Measurements from ENCODE around the gene FCN1.

Gene FCN1

DNA sequence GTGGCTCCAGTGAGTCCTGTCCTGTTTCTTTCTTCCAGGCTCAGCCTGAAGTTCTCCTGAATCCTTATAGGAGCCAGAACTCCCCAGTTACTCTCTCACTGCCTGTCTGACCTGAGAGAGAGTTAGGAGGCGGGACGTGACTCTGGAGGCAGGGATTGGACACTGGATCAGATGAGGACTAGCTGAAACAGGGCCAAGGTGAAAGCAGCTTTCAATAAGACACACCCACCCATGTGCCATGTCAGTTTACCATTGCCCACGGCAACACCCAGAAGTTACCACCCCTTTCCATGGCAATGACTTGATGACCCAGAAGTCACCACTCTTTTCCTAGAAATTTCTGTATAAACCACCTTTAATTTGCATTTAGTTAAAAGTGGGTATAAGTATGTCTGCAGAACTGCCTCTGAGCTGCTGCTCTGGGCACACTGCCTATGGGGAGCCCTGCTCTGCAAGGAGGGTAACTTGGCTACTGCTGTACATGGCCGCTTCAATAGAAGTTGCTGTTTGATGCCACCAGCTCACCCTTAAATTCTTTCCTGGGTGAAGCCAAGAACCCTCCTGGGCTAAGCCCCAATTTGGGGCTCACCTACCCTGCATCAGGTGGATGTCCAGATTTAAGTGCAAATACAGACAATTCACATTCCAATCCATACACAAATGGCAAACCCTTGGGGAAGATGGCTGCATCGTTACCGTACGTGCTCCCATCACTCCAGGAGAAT lies 23.4 kb downstream of the FCN1 start:
- H3K4me2 ChIP-seq = no peak overlapping the region
- H3K9ac ChIP-seq = no peak overlapping the region
- no peak for TF ChIP-seq Cebpa-rat (IDR thresholded peaks at IDR 0.05)
- H3K27me3 ChIP-seq = no peaks in the 10 kb centered on the region
- peaks cover 29% of the 10 kb centered on the region for H3K9me3 ChIP-seq
- H4K20me1 ChIP-seq = no peaks in the 10 kb centered on the region
- no peak overlapping the region for H3K27ac ChIP-seq
- H3K4me3 ChIP-seq = no peak overlapping the region
- H3K4me1 ChIP-seq = peaks cover 44% of the 10 kb centered on the region
- H3K36me3 ChIP-seq = no peaks in the 10 kb centered on the region

DNA sequence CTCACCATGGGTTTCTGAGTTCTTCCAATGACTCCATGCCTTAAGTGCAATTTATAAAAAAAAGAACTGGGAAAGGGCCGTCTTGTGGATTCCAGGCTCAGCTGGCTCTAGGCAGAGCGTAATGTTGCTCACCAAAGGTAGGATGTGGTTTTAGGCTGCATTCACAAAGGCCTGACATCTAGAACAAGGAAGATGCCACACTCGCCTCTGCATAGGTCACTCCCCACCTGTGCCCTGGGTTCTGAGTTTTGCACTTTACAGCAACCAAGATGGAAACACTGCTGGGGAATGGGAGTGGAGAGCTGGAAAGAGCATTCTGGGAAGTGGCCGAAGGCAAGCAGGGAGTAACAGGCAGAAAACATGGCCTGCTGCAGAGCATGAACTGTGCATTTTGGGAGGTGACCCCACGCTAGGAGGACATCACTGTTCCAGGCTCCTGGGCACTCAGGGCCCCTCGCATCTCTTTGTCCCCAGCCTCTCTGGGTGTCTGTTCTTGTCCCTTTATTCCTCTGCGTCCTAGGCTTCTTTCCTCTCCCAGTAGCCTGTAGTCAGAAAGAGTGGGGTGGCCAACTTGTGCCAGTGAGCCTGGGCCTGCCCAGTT lies 24.8 kb downstream of the FCN1 start:
- Histone ChIP-seq H3K4me1 (peaks cover 57% of the 10 kb centered on the region), H3K27me3 (no peaks in the 10 kb centered on the region), H3K4me3 (no peak overlapping the region), H3K9me3 (peaks cover 17% of the 10 kb centered on the region), H3K36me3 (no peaks in the 10 kb centered on the region), H3K9ac (no peak overlapping the region), H3K27ac (no peak overlapping the region), H4K20me1 (peaks cover 7% of the 10 kb centered on the region; the same call in 1 of the 2 replicates), H3K4me2 (no peak overlapping the region)
- TF ChIP-seq Cebpa-rat (IDR thresholded peaks at IDR 0.05) = no peak

GRCh38 chr9:134892221-134892620 lies 25.5 kb downstream of the FCN1 start:
- Histone ChIP-seq H3K9me3 (peaks cover 17% of the 10 kb centered on the region), H3K4me2 (peak overlapping the region; percentile 78), H3K9ac (no peak overlapping the region), H3K27ac (no peak overlapping the region), H4K20me1 (peaks cover 9% of the 10 kb centered on the region; the same call in 1 of the 2 replicates), H3K27me3 (no peaks in the 10 kb centered on the region), H3K4me1 (peaks cover 64% of the 10 kb centered on the region), H3K4me3 (no peak overlapping the region), H3K36me3 (no peaks in the 10 kb centered on the region)
- TF ChIP-seq Cebpa-rat (IDR thresholded peaks at IDR 0.05) = no peak

DNA sequence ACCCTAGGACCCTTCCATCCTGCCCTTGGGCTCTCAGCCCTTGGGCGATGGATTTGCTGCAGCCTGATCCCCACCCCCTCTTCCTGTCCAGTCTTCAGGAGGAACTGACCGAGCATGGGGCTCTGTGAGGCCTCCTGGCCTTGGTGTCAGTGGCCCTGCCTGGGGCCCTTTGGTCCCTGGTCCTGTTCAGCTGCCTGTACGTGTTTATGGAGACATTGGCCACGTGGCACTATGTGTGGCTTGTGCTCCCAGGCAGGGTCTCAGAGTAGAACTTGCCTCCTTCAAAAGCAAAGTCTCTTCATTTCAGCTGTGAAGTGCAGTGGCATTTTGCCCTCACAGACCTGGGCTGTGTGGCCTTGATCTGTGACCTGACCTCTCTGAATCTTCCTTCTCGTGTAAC lies 26.0 kb downstream of the FCN1 start:
- Histone ChIP-seq H3K9me3 (peaks cover 17% of the 10 kb centered on the region), H3K4me3 (no peak overlapping the region), H3K27me3 (no peaks in the 10 kb centered on the region), H3K36me3 (no peaks in the 10 kb centered on the region), H3K9ac (no peak overlapping the region), H3K27ac (no peak overlapping the region), H3K4me2 (peak overlapping the region; percentile 78), H4K20me1 (peaks cover 9% of the 10 kb centered on the region; the same call in 1 of the 2 replicates), H3K4me1 (peaks cover 70% of the 10 kb centered on the region)
- TF ChIP-seq Cebpa-rat (IDR thresholded peaks at IDR 0.05) = no peak

DNA sequence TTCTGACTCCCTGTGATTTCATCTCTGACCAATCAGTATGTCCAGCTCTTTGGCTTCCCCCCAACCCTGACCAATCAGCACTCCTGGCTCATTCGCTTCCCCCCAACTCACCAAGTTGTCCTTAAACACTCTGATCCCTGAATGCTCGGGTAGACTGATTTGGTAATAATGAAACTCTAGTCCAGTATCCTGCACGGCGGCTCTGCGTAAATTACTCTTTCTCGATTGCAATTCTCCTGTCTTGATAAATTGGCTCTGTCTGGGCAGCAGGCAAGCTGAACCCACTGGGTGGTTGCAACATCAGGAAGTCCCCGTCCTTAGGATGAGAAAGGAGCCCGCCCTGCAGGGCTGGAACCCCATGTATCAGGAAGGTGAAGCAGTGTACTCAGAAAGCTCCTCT lies 26.7 kb downstream of the FCN1 start:
- Histone ChIP-seq H3K4me2 (peak overlapping the region; percentile 78), H3K4me3 (no peak overlapping the region), H3K36me3 (no peaks in the 10 kb centered on the region), H3K27me3 (no peaks in the 10 kb centered on the region), H3K4me1 (peaks cover 76% of the 10 kb centered on the region), H3K9ac (no peak overlapping the region), H3K9me3 (peaks cover 17% of the 10 kb centered on the region), H3K27ac (no peak overlapping the region), H4K20me1 (peaks cover 9% of the 10 kb centered on the region; the same call in 1 of the 2 replicates)
- no peak for TF ChIP-seq Cebpa-rat (IDR thresholded peaks at IDR 0.05)

DNA sequence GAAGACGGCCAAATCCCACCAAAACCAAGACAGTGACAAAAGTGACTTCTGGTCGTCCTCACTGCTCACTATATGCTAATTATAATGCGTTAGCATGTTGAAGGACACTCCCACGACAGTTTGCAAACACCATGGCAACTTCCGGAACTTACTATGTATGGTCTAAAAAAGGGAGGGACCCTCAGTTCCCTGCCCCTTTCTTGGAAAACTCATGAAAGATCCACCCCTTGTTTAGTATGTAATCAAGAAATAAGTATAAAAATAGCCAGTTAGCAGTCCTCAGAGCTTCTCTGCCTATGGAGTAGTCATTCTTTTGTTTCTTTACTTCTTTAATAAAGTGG lies 27.6 kb downstream of the FCN1 start:
- H4K20me1 ChIP-seq = peaks cover 9% of the 10 kb centered on the region; the same call in 1 of the 2 replicates
- H3K36me3 ChIP-seq = no peaks in the 10 kb centered on the region
- H3K27me3 ChIP-seq = no peaks in the 10 kb centered on the region
- H3K9ac ChIP-seq = no peak overlapping the region
- H3K9me3 ChIP-seq = peaks cover 17% of the 10 kb centered on the region
- peaks cover 70% of the 10 kb centered on the region for H3K4me1 ChIP-seq
- H3K4me2 ChIP-seq = peak overlapping the region; percentile 78
- peak overlapping the region; percentile 33; the same call in 1 of the 2 replicates for H3K27ac ChIP-seq
- no peak overlapping the region for H3K4me3 ChIP-seq
- TF ChIP-seq Cebpa-rat (IDR thresholded peaks at IDR 0.05) = no peak

GRCh38 chr9:134889386-134890154 lies 28.1 kb downstream of the FCN1 start:
- Histone ChIP-seq H3K4me2 (peak overlapping the region; percentile 78), H3K9ac (no peak overlapping the region), H3K4me1 (peaks cover 67% of the 10 kb centered on the region), H3K27me3 (no peaks in the 10 kb centered on the region), H3K4me3 (no peak overlapping the region; the same call in 1 of the 2 replicates), H3K27ac (peak overlapping the region; percentile 33; the same call in 1 of the 2 replicates), H3K36me3 (no peaks in the 10 kb centered on the region), H4K20me1 (peaks cover 9% of the 10 kb centered on the region; the same call in 1 of the 2 replicates), H3K9me3 (peaks cover 11% of the 10 kb centered on the region)
- no peak for TF ChIP-seq Cebpa-rat (IDR thresholded peaks at IDR 0.05)

DNA sequence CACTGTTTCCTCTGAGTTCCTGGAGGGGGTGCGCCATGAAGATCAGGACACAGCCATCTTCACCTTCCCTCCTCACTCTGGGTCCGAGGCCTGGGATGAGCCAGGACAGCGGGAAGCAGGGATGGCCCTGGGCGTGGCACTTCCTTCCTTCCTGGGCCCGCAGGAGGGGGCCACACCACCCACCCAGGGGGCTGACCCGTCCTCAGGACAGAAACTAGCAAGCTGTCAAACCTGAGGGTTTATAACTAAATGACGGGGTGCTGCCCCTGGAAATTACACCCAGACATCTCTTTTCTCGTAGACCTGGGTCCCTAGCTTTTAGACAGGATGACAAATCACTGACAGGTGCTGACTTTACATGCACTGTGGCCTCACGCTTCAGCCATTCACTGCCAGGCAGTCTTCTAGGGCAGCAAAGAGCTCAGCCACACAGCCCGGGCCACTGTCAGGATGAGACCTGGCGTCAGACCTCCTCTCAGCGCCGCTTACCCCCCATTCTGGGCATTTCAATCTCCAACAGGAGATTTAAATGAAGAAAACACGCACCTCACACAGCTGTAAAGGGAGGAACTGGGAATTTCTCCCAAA lies 29.0 kb downstream of the FCN1 start:
- H3K27ac ChIP-seq = peak overlapping the region; percentile 64; the same call in 1 of the 2 replicates
- H3K9ac ChIP-seq = 0 out of 2 replicates have a peak overlapping the region, but pooled peaks have one; percentile 0
- no peak for TF ChIP-seq Cebpa-rat (IDR thresholded peaks at IDR 0.05)

More for the DNA sequence above, 29.0 kb downstream of the FCN1 start:
- Histone ChIP-seq H3K27me3 (no peaks in the 10 kb centered on the region), H3K4me1 (peaks cover 67% of the 10 kb centered on the region), H3K9me3 (peaks cover 2% of the 10 kb centered on the region), H4K20me1 (peaks cover 9% of the 10 kb centered on the region; the same call in 1 of the 2 replicates), H3K4me3 (no peak overlapping the region), H3K4me2 (peak overlapping the region; percentile 78), H3K36me3 (no peaks in the 10 kb centered on the region)

Measured in BLaER1 (cell line).